Neural progenitor cell (in vitro differentiated cells): ENCODE results near the gene CNN2. TPM values are rescaled to one million over a fixed set of nuclear protein-coding genes. Genes with fewer than 3 reads are reported as not detected.

Source experiments
- DNase-seq: peaks from one replicate; pipeline ENCODE4 v3.0.0-alpha.2; 2016; ENCODE audit warnings: low spot score
- H2AFZ ChIP-seq: fragments of 200-600 bp; sonication (generic); replicated peaks from 2 replicates; pipeline ENCODE4 v1.6.1; 2016; ENCODE audit warnings: antibody characterized with exemption
- H3F3A ChIP-seq: fragments of 200-600 bp; sonication (generic); 2 replicates; pipeline ENCODE4 v1.6.1; 2016; ENCODE audit warnings: antibody characterized with exemption, low read depth
- H3K27ac ChIP-seq: fragments of 200-600 bp; sonication (generic); 2 replicates; pipeline ENCODE4 v1.5.1; 2016; ENCODE audit warnings: mild to moderate bottlenecking
- H3K27me3 ChIP-seq: fragments of 200-600 bp; sonication (generic); 2 replicates; pipeline ENCODE4 v1.6.1; 2016; ENCODE audit warnings: mild to moderate bottlenecking, moderate library complexity
- H3K36me3 ChIP-seq: fragments of 200-600 bp; sonication (generic); 2 replicates; pipeline ENCODE4 v1.5.1; 2016
- H3K4me1 ChIP-seq: fragments of 200-600 bp; sonication (generic); 2 replicates; pipeline ENCODE4 v1.6.1; 2016; ENCODE audit warnings: mixed run types
- H3K4me2 ChIP-seq: fragments of 200-600 bp; sonication (generic); 2 replicates; pipeline ENCODE4 v1.6.1; 2016
- H3K4me3 ChIP-seq: fragments of 200-600 bp; sonication (generic); 2 replicates; pipeline ENCODE4 v1.5.1; 2016
- H3K79me2 ChIP-seq: fragments of 200-600 bp; sonication (generic); 2 replicates; pipeline ENCODE4 v1.6.1; 2016; ENCODE audit warnings: low read depth
- H3K9ac ChIP-seq: fragments of 200-600 bp; sonication (generic); 2 replicates; pipeline ENCODE4 v1.6.1; 2016
- H3K9me3 ChIP-seq: fragments of 200-600 bp; sonication (generic); 2 replicates; pipeline ENCODE4 v1.5.1; 2016; ENCODE audit warnings: low read depth
- H4K20me1 ChIP-seq: fragments of 200-600 bp; sonication (generic); 2 replicates; pipeline ENCODE4 v1.6.1; 2016; ENCODE audit warnings: low read depth
- H3K27ac Mint-ChIP-seq: 3 replicates; pipeline ENCODE4 v1.8.0; 2021; ENCODE audit warnings: mixed read lengths
- H3K27me3 Mint-ChIP-seq: 2 replicates; pipeline ENCODE4 v1.8.0; 2022; ENCODE audit warnings: low read depth, mild to moderate bottlenecking, inconsistent platforms, moderate library complexity, mixed read lengths; ENCODE audit not compliant: insufficient read depth
- H3K36me3 Mint-ChIP-seq: 3 replicates; pipeline ENCODE4 v1.8.0; 2021; ENCODE audit warnings: mixed read lengths
- H3K4me1 Mint-ChIP-seq: 3 replicates; pipeline ENCODE4 v1.8.0; 2021; ENCODE audit warnings: mixed read lengths
- H3K4me3 Mint-ChIP-seq: 3 replicates; pipeline ENCODE4 v1.8.0; 2021; ENCODE audit warnings: mild to moderate bottlenecking, moderate library complexity, mixed read lengths
- H3K9me3 Mint-ChIP-seq: 3 replicates; pipeline ENCODE4 v1.8.0; 2020; ENCODE audit warnings: mixed read lengths
- EZH2 ChIP-seq: fragments of 200-600 bp; sonication (generic); IDR thresholded peaks from 2 replicates; pipeline ENCODE4 v1.6.1; 2017; ENCODE audit warnings: antibody characterized with exemption, mild to moderate bottlenecking, moderate library complexity
- EZH2phosphoT487 ChIP-seq: fragments of 200-600 bp; sonication (generic); IDR thresholded peaks from 2 replicates; pipeline ENCODE4 v1.6.1; 2017; ENCODE audit warnings: antibody characterized with exemption
- total RNA-seq: library from RNA; depleted of rRNA; stranded (reverse); fragments of >200 nt; gene quantifications from 2 replicates; pipeline ENCODE4 v1.2.3, GENCODE V29; 2015; ENCODE audit warnings: low replicate concordance
- TF ChIP-seq, protein P1 (sequence below): fragments of 200-600 bp; sonication (generic); IDR thresholded peaks from 2 replicates; pipeline ENCODE4 v1.5.1; 2017; ENCODE audit warnings: antibody characterized with exemption, mild to moderate bottlenecking

The CNN2 gene
- total RNA-seq: 131 and 196 TPM in 2 replicates

DNA sequence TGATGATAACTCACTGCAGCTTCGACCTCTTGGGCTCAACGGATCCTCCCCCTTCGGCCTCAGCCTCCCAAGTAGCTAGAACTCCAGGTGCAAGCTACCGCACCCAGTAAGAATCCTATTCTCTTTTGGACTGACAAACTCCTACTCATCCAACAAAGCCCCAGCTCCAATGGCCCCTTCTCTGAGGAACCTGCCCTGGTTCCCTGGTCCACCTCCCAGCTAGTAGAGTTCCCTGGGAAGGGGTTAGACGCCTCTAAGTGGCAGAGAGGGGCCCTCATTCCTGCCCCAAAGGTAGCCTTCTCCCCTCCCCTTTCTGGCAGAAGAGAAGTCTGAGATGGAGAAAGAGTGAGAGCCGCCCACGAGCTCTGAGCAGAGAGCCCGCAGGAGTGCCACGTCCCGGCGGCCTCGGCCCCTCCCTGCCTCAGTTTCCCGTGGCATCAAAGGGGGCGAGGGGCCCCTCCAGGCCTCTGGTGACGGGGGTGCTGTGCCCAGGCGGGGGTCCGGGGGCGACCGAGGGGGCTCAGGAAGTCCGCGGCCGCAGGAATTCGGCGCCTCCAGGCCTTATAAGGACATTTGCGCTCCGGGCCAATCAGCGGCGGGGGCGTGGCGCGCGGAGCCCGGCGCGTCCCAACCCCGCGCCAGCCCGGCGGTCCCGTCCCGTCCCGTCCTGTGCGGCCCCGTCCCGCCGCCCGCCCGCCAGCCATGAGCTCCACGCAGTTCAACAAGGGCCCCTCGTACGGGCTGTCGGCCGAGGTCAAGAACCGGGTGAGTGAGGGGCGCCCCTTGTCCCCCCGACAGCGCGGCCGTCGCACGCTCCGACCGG lies at the start of gene CNN2:
Gene CNN2, plus strand, starts transcription at position 649 of the 823 bp plus-strand sequence. Its CDS starts 54 bp downstream, at position 703.
- H3K4me1 Mint-ChIP-seq: peaks cover 17% of the 10 kb centered on the region
- H3K4me3 ChIP-seq: peak within 1 kb of the TSS; percentile 92

DNA sequence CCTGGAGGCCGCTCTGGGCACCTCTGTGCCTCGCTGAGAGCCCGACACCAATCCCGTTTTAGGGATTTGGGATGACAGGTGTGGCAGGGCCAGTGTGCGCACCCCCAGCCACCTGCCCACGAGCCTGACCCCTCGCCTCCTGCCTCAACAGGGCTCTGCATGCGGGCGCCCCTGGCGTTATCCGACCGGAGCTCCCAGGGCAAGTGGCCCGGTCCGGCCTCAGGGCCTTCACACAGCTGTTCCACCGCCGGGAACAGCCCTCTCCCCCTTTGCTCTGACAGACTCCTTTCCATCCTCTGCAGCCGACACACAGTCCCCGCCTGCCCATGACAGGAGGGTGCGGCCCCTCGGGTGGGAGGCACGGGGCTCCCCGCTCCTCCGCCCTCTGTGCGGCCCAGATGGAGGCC lies 49.3 kb upstream of the CNN2 start:
- Histone ChIP-seq H3K27ac (no peak overlapping the region), H3K9ac (no peak overlapping the region), H2AFZ (no peak overlapping the region), H3F3A (peaks cover 35% of the 10 kb centered on the region), H3K4me2 (no peak overlapping the region), H3K9me3 (no peaks in the 10 kb centered on the region), H3K4me1 (peaks cover 16% of the 10 kb centered on the region), H3K36me3 (no peaks in the 10 kb centered on the region), H3K4me3 (no peak overlapping the region), H3K27me3 (no peaks in the 10 kb centered on the region), H4K20me1 (peaks cover 6% of the 10 kb centered on the region), H3K79me2 (no peaks in the 10 kb centered on the region)
- H3K4me3 Mint-ChIP-seq: no peak overlapping the region
- TF ChIP-seq, protein P1, sequence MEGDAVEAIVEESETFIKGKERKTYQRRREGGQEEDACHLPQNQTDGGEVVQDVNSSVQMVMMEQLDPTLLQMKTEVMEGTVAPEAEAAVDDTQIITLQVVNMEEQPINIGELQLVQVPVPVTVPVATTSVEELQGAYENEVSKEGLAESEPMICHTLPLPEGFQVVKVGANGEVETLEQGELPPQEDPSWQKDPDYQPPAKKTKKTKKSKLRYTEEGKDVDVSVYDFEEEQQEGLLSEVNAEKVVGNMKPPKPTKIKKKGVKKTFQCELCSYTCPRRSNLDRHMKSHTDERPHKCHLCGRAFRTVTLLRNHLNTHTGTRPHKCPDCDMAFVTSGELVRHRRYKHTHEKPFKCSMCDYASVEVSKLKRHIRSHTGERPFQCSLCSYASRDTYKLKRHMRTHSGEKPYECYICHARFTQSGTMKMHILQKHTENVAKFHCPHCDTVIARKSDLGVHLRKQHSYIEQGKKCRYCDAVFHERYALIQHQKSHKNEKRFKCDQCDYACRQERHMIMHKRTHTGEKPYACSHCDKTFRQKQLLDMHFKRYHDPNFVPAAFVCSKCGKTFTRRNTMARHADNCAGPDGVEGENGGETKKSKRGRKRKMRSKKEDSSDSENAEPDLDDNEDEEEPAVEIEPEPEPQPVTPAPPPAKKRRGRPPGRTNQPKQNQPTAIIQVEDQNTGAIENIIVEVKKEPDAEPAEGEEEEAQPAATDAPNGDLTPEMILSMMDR: no peak
- TF ChIP-seq EZH2phosphoT487 (no peak), EZH2 (no peak)
- H3K4me1 Mint-ChIP-seq: peaks cover 13% of the 10 kb centered on the region
- DNase-seq: no peak
- H3K9me3 Mint-ChIP-seq: no peaks in the 10 kb centered on the region
- H3K36me3 Mint-ChIP-seq: peaks cover 5% of the 10 kb centered on the region
- H3K27me3 Mint-ChIP-seq: peaks cover 4% of the 10 kb centered on the region
- H3K27ac Mint-ChIP-seq: no peak overlapping the region

More for the DNA sequence above, at the start of gene CNN2:
- Histone ChIP-seq H2AFZ (peak within 1 kb of the TSS; percentile 11), H3K27me3 (no peaks in the 10 kb centered on the region), H3K9ac (peak within 1 kb of the TSS; percentile 92), H3K27ac (peak within 1 kb of the TSS; percentile 95), H3K36me3 (no peaks in the 10 kb centered on the region), H3K9me3 (no peaks in the 10 kb centered on the region), H3K4me2 (peak within 1 kb of the TSS; percentile 94), H4K20me1 (peaks cover 46% of the 10 kb centered on the region), H3F3A (peaks cover 56% of the 10 kb centered on the region), H3K79me2 (peaks cover 46% of the 10 kb centered on the region), H3K4me1 (no peaks in the 10 kb centered on the region)
- peak within 1 kb of the TSS; percentile 96 for H3K4me3 Mint-ChIP-seq
- H3K27me3 Mint-ChIP-seq: peaks cover 10% of the 10 kb centered on the region
- peak within 1 kb of the TSS; percentile 100 for H3K27ac Mint-ChIP-seq
- no peaks in the 10 kb centered on the region for H3K9me3 Mint-ChIP-seq
- DNase-seq: peak; percentile 94
- TF ChIP-seq, protein P1: no peak
- TF ChIP-seq EZH2phosphoT487 (no peak), EZH2 (no peak)
- H3K36me3 Mint-ChIP-seq: peaks cover 2% of the 10 kb centered on the region

DNA sequence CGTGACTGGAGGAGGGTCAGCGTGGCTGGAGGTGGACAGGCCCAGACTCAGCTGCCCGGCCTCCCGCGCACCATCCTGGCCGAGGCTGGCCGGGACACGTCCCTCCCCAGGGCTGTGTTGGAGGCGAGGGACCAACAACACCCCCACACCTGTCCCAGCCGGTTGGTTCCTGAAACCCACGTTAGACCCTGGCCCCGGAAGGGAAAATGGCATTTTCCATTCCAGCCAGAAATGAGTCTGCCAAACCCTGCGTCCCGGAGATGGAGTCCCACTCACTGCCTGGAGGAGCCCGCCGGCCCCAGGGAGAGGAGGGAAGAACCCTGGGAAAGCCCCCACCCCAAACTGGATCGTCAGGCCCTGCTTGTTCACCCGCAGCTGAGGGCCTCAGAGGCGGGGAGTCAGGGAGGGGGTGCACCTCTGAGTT lies 47.1 kb upstream of the CNN2 start:
- Histone ChIP-seq H2AFZ (no peak overlapping the region), H3K79me2 (no peaks in the 10 kb centered on the region), H4K20me1 (no peaks in the 10 kb centered on the region), H3K27ac (peak overlapping the region; percentile 72), H3K9ac (no peak overlapping the region), H3K27me3 (no peaks in the 10 kb centered on the region), H3K4me1 (peaks cover 16% of the 10 kb centered on the region), H3K9me3 (no peaks in the 10 kb centered on the region), H3F3A (peaks cover 48% of the 10 kb centered on the region), H3K4me2 (peak overlapping the region; percentile 51), H3K4me3 (no peak overlapping the region), H3K36me3 (no peaks in the 10 kb centered on the region)
- Mint-ChIP-seq H3K27ac (no peak overlapping the region), H3K4me3 (no peak overlapping the region), H3K4me1 (peaks cover 16% of the 10 kb centered on the region), H3K27me3 (peaks cover 2% of the 10 kb centered on the region), H3K9me3 (no peaks in the 10 kb centered on the region), H3K36me3 (no peaks in the 10 kb centered on the region)
- no peak for DNase-seq
- TF ChIP-seq EZH2phosphoT487: no peak
- TF ChIP-seq, protein P1: no peak
